Adrenal gland (tissue), 5 donors: ENCODE measurements around the gene ANKRD16.

ENCODE experiments used
- POLR2A ChIP-seq, 2 donors: fragments of 450-650 bp; IDR thresholded peaks; one replicate each; pipeline ENCODE4 v1.6.1; 2017; ENCODE audit warnings: antibody characterized with exemption in 2 of 2, mild to moderate bottlenecking in 2 of 2, moderate library complexity in 1 of 2
- TF ChIP-seq, protein P1 (sequence below), 6 experiments: fragments of 450-650 bp in 4 of 6; fragments of 200-600 bp in 2 of 6; sonication (generic) in 1 of 6; IDR thresholded peaks; 1 replicate in 5 of 6; 2 replicates in 1 of 6; pipeline versions ENCODE4 v1.5.1 to v1.8.0; 2016 to 2021; ENCODE audit warnings: antibody characterized with exemption in 6 of 6, mild to moderate bottlenecking in 2 of 6, moderate library complexity in 1 of 6
- donor health status: DM: no; HTN: no; CAD: no.

DNA sequence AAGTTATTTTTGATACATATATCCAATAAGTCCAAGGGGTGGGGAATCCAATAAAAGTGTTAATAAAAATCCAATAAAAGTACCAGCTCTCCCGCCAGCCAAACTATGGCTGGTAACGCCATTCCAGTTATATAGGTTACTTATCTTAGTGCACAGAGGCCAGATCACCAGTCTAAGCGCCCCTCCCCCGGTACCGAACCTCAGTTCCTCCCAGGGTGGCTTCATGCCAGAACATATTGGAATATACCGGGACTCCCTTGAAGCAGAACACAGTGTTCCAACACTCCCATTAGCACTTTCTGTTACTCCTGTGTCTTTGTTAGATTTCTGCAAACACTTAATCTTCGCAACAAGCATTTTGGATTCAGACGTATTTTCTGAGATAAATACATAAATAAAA lies 7.8 kb upstream of the ANKRD16 start:
- TF ChIP-seq, protein P1, sequence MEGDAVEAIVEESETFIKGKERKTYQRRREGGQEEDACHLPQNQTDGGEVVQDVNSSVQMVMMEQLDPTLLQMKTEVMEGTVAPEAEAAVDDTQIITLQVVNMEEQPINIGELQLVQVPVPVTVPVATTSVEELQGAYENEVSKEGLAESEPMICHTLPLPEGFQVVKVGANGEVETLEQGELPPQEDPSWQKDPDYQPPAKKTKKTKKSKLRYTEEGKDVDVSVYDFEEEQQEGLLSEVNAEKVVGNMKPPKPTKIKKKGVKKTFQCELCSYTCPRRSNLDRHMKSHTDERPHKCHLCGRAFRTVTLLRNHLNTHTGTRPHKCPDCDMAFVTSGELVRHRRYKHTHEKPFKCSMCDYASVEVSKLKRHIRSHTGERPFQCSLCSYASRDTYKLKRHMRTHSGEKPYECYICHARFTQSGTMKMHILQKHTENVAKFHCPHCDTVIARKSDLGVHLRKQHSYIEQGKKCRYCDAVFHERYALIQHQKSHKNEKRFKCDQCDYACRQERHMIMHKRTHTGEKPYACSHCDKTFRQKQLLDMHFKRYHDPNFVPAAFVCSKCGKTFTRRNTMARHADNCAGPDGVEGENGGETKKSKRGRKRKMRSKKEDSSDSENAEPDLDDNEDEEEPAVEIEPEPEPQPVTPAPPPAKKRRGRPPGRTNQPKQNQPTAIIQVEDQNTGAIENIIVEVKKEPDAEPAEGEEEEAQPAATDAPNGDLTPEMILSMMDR (IDR thresholded peaks at IDR 0.05) = no peak
- TF ChIP-seq POLR2A (IDR thresholded peaks at IDR 0.05) = no peak
